PC-3 (cell line): ENCODE measurements around the gene CTNNBIP1.

Experiments used
- CTCF ChIP-seq: fragments of 300-600 bp; sonication (generic); conservative IDR thresholded peaks from 2 replicates; pipeline ENCODE4 v1.5.1; 2017; ENCODE audit warnings: antibody characterized with exemption, low read depth, mild to moderate bottlenecking, low read length
- EZH2 ChIP-seq: fragments of 300-600 bp; sonication (generic); IDR thresholded peaks from one replicate; pipeline ENCODE4 v1.6.1; 2017; ENCODE audit warnings: antibody characterized with exemption, mild to moderate bottlenecking, low read length; ENCODE audit not compliant: unreplicated experiment

- TF ChIP-seq CTCF, result no peak
- TF ChIP-seq EZH2, result no peak
Measured at GRCh38 chr1:9824702-9825089, 85.4 kb downstream of the CTNNBIP1 start.
